Stimulated activated CD4-positive, alpha-beta T cell treated with anti-CD3 and anti-CD28 coated beads, Interleukin-4, amount 100 ng/mL, for 48 hours (primary cell): ENCODE data around the gene CHD5.

Experiments
- DNase-seq, 2 donors: peaks; one replicate each; pipeline ENCODE4 v3.0.0-alpha.2; 2020; ENCODE audit warnings: low read depth in 2 of 2

CHD5 gene

DNA sequence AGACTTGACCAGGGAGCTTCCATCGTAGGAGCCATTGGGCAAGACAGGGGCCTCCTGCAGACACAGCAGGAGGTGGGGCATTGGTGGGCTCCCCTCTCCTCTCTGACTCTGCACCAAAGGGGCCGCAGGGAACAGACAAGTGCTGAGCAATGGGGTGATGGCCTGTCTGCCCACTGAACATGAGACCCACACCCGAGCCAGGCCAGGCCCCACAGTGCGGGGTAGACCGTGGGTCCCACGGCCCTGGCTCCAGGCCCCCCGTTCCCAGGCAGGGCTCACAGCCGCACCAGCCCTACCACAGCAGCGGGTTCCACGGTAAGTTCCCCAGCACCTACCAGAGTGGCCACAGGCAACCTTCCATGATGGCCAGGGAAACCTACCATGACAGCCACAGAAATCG lies 45.9 kb downstream of the CHD5 start:
- no peak for DNase-seq

DNA sequence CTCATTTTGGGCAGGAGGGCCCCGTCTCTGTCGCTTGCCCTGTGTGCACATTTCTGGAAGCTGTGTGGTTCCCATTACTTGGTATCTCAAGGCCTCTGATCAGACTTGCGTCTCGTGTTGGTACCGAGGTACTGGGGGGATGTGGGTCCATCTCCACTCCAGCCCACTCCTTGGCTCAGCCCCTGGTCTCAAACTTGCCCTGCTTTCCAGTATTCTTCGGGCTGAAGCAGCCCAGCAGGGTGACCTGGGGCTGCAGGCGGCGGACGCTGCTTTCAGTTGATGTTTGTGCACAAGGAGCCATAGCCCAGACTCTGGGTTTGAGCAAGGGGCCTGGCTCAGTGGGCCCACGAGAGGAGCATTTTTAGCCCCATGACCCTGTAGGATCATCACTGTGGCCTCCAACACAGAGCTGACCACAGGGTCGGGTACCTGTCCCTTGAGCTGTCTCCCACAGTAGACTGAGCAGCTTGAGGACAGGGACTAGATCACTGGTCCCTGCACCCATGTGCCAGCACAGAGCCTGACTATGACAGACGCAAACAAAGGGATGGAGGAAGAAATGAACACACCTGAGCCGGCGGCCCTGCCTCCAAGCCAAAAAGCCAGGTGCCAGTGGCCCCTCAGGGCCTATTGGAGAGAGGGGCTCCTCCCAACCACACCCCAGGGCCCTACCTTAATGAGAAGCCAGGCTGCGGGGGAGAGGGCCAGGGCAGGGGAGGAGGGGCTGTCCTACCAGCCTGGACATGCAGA lies 46.8 kb downstream of the CHD5 start:
- DNase-seq = no peak

DNA sequence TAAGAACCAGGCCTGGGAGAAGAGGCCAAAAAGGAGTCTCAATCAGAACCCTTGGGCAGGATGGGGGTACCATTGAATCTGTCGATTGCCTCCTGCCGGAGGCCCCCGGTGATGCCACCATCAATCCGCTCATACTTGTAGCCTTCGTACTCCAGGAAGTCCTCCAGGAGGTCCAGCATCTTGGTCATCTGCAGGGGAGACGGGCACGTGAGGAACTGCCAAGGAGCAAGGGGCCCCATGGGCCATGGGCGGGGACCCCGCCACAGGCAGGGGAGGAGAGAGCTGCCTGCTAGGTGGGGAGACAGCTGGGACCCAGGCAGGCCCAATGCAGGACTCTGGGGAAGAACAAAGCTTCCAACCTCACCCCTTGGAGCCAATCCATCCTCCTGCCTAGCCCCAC lies 48.6 kb downstream of the CHD5 start:
- DNase-seq = no peak

DNA sequence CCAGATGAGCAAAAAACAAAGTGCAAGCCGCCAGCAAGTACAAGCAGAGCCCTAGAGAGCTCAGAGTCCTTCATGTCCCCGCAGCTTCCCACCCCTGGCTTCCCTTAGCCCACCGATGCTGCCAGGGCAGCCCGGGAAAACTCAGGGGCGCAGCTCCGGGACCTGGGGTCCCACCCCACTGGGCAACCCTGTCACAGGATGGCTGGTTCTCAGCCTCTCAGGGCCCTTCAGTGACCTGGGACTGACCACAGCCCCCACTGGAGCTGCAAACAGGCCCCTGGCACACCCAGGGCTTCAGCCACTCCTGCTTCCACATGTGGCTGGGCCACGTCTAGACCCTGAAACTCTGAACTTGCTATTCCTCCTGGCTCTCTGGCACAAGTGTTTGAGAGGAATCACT lies 49.5 kb downstream of the CHD5 start:
- no peak for DNase-seq

DNA sequence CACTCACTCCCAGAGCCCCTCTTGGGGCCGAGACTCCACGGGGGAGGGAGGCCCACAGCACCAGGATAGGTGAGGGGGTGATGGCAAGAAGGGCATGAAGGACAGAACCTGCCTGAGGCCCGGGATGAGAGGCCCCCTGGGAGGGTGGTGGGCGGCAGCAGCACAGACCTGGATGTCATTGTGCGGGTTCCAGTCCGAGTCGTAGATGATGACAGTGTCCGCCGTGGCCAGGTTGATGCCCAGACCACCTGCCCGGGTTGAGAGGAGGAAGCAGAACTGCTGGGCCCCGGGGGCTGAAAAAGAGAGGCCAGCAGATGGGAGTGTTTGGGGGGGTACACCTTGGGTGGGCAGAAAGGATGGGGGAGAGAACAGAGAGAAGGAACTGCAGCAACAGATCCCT lies 50.1 kb downstream of the CHD5 start:
- no peak for DNase-seq

DNA sequence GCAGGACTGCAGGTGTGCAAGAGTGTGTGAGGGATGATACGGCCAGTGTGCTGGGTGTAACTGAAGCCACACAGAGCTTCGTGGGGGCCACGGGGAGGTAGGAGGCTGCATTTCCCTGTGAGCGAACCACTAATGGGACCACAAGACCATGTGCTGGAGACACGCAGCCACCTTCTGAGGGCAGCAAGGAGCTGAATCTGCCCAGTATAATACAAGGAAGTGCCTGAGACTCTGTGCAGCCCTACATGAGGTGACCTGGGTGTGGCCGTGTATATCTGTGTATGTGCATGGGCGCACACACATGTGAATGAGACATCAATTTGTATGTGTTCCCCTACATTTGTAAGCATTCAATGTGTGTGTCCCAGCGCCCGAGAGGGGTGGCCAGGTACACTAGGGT lies 50.8 kb downstream of the CHD5 start:
- no peak for DNase-seq

DNA sequence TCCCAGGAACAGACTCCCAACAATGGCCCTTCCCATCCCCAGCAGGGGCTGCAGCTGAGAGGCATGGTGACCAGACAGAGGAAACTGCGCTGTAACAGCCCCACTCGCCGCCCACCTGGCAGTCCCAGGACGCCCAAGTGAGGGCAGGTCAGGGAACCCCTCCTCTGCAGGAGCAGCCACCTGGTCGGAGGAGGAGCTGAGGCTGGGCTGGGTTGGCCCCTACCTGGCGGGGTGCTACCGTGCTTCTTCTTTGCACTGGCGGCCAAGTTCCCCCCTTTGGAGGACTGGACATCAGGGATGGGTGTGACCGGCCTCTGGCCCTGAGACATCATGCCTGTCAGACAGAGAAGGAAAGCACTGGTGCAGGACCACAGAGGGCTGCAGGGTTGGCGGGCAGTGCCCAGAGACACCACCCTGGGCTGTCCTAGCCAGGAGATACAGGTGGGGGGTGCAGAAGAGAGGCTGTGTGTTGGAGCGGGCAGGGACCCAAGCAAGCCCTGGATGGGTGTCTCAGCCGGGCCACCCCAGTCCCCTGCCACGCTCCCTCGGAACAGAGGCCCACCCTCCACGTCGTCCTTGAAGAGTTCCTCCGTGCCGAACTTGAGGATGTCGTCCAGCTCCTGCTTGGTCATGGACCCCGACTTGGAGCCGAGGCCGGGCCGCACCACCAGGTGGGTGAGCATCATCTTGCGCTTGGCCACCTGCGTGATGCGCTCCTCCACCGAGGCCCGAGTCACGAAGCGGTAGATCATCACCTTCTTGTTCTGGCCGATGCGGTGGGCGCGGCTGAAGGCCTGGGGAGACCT lies 51.6 kb downstream of the CHD5 start:
- no peak for DNase-seq

DNA sequence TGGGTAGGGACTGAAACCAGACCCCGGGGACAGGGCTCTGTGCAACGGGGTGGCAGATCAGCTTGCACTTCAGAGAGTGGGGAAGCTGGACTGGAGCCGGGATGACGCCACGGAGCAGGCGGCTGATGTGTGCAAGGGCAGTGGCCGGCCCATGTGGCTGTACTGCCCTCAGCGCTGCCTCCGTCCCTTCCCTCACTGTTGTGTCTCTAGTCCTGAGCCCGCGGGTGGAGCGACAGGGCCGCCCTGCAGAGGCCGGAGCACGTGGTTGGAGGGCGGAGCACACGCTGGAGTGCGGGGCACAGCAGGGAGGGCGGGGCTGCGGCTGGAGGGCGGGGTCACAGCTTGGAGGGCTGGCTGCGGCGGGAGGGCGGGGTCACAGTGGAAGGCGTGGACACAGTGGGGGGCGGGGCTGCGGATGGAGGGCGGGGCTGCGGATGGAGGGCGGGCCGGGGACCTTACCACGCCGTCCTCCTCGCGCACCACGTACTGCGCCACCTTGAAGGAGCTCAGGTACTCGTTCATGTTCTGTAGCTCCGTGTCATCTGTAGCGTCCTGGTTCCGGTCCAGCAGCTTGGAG lies 52.4 kb downstream of the CHD5 start:
- peak; percentile 65 to 87 for DNase-seq

DNA sequence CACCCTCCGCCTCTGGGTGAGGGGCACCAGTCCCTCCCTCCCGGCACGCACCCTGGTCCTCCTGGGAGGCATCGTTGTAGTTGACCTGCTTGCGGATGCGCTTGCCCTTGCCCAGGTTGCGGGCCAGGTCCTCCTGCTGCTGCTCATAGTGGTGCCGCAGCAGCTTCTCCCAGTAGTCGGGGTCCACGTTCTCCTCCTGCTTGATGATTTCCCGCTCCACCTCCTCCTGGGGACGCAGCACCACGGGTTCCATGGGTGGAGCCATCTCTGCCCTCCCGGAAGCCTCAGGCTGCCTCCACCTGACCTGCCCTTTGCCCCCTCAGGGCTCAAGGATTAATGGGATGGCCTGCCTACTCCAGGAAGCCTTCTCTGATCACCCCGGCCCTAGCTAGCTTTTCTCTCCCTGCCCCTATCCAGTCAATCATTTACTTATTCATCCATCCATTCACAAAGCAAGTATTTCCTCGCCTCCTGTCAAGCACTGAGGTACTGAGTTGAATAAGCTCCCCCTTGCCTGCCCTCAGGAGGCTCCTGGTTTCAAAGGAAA lies 53.5 kb downstream of the CHD5 start:
- DNase-seq = no peak

DNA sequence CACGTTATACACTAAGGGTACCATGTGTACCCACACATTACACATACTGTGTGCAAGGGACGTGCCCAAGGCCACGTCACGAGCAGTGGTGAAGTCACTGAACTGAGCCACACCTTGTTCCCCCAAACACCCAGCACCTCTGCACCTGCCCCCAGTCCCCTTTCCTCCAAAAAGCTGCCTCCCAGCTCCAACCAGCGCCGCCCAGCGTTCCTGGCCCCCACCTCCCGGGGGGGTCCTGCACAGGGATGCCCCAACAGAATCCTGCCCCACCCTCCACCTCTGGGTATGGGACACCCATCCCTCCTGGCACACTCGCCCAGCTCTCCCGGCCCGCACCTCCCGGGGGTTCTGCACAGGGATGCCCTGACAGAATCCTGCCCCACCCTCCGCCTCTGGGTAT lies 54.1 kb downstream of the CHD5 start:
- DNase-seq = no peak

DNA sequence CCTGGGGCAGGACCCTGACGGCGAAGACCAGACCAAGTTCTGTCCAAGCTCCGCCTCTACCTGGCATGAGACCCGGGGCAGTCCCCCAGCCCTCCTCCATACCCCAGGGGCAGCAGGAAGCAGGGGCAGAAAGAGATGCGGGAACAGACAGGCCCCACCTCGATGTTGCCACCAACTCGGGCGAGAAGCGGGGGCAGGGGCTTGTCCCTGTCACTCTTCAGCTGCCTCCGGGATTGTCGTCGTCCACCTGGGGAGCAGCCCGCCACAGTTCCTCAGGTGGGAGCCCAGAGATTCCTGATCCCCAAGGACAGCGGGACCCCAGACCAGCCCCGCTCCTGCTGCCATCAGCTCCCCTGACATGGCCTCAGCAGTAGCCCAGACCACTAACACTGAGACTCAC lies 54.8 kb downstream of the CHD5 start:
- no peak for DNase-seq

DNA sequence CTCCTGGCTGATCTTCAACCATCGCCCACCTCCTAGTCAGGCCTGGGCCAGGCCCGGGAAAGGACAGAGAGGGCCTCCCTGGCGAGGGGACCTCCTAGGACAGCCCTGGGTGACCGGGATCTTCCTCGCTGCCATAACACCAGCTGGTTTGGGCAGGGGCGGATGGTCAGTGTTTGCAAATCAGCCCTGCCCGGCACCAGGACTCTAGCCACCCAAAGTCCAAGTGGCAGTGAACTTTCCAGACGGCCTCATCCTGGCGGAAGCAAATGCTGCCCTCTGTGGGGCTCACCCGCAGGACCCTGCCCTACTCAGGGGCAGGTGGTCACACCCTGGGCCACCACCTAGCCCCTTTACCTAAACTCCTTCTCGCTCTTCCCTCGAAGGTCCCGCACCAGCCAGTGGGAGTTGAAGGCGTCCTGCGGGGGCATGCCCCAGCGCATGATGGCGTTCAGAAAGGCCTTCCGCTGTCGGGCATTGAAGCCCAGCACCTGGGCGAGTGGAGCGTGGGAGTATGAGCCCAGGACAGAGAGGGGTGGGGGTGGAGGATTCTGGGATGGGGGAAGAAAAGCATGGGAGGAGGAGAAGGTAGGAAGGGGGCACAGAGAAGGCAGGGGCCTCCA lies 55.3 kb downstream of the CHD5 start:
- no peak for DNase-seq

DNA sequence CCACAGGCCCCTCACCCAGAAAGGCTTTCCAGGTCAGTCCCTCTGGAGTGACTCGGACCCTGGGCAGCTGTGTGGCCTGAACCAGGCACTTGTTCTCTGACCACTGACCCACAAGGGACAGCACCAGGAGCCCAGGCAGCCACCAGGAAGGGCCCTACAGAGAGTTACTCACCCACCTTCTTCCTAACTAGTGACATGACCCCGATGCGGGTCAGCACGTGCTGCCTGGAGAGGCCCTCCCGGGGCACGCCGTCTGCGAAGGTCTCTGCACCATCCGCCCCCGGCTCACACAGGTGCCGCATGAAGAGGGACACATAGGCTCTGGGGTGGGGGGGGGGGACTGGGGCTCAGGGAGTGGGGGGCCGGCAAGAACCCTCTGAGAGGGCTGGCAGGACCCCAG lies 55.8 kb downstream of the CHD5 start:
- DNase-seq = no peak

DNA sequence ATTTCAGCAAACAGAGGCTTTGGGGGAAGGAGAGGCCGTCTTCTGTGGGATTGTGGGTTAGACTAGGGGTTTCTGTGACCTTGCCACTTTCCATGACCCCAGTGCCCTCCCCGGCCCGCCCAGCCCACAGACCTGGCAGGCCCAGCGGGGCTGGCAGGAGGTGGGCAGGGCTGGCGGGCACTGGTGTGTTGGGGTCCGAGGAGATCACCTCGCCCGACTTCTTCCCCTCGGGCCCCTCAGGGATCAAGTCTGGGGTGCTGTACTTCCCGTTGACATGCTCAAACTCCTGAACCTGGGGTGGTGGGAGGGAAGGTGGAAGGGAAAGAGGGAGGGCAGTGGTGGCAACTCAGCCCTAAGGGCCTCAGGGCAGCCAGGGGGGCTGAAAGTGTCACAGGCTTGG lies 56.3 kb downstream of the CHD5 start:
- no peak for DNase-seq

DNA sequence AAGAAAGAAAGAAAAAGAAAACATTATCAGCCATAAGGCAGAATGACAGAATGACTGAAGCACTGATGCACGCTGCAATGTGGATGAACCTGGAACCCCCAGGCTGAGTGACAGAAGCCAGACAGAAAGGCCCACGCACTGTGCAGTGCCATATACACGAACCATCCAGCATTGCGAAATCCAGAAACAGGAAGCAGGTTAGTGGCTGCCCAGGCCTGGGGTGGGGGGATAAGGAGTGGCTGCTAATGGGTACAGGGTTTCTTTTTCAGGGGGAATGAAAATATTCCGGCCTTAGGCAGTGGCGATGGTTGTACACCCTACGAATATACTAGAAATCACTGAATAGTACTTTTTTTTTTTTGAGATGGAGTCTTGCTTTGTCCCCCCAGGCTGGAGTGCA lies 57.0 kb downstream of the CHD5 start:
- DNase-seq = no peak

DNA sequence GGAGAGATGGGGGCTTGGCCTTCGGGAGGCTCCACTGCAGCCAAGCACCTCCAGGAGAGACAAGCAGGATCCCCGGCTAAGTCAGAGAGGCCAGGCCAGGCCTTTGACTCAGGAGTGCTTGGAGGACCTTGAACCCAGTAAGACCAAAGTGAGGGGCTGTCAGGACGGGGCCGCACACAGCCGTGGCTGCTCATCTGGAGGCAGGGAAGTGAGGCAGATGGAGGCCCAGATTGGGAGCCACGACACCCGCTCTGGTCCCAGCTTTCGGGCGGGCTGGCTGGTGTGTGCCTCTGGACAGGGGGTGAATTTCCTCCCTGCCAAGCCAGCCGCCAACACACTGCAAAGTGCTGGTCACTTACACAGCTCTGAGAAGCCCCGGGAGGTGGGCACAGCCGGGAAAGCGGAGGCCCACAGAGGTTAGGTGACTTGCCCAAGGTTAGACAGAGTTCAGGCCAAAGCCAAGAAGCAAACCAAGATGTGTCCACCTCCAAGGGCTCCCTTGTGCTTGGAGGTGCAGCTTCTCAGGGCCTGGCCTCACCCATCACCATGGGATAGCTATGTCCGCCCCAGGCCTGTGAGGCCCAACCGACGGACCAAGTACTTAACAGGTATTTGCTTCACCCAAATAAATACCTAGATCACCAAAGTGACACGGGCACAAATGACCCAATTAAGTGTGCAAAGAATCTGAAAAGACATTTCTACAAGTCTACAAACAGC lies 58.3 kb downstream of the CHD5 start:
- DNase-seq = no peak

DNA sequence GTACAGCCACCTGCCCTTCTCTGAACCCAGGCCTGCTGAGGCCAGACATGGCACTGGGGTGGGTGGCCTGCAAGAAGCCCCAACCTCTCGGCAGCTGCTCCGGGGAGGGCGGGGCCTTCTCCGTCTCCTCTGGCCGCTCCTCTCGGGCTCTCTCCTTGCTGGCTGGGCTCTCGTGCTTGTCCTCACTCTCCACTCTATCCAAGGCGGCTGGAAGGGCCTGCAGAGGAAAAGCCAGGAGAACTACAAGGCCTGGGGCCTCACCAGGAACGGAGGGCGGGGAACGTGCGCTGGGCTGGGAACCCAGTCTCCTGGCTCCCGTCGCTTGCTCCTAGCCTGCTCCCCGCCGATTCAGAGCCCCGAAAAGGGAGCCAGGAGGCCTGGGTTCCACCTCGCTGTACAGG lies 59.1 kb downstream of the CHD5 start:
- DNase-seq = no peak

DNA sequence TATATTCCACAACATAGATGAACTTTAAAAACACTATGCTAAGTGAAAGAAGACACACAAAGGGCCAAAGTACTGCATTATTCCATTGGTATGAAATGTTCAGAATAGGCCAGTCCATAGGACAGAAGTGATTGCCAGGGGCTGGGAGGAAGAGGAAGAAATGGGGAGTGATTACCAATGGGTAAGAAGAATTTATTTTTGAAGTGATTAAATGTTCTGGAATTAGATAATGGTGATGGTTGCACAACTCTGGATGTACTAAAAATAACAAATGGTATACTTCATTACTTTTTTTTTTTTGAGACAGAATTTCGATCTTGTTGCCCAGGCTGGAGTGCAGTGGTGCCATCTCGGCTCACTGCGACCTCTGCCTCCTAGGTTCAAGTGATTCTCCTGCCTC lies 61.7 kb downstream of the CHD5 start:
- no peak for DNase-seq

DNA sequence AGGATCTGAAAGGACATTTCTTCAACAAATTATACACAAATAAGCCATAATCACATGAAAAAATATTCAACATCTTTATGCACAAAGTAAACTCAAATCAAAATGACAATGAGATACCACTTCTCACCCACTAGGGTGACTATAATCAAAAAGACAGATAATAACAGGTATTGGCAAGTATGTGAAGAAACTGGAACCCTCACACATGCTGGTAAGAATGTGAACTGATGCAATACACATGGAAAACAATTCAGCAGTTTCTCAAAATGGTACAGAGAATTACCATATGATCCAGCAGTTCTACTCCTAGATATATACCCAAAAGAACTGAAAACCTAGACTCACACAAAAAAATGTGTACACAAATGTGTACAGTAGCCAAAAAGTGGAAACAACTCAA lies 62.5 kb downstream of the CHD5 start:
- no peak for DNase-seq

DNA sequence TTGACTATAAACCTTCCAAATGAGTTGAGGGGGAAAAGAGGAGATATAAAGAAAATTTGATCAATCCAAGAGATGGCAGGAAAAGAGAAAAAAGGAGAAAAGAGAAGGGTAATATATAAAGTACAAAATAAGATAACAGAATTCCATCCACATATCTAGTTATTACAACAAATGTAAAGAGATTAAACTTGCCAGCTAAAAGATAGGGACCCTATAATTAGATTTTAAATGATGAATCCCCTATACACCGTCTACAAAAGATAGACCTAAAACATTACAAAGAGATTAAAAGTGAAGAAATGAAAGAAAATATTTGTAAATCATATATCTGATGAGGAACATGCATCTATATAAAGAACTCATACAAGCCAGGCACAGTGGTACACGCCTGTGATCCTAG lies 63.1 kb downstream of the CHD5 start:
- DNase-seq = no peak

DNA sequence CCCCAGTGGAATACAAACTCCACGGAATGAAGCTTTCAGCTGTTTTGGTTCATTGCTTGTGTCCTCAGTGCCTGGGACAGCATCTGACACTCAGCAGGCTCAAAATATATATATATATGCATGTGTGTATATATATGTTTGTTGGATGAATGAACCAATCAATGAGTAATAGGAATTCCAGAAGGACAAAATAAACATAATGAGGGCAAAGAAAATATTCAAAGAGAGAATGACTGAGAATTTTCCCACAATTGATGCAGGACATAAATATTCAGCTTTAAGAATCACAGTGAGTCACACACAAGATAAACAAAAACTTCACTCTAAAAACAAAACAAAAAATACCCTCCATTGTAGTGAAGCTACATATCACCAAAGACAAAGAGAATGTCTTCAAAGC lies 64.0 kb downstream of the CHD5 start:
- DNase-seq = no peak

DNA sequence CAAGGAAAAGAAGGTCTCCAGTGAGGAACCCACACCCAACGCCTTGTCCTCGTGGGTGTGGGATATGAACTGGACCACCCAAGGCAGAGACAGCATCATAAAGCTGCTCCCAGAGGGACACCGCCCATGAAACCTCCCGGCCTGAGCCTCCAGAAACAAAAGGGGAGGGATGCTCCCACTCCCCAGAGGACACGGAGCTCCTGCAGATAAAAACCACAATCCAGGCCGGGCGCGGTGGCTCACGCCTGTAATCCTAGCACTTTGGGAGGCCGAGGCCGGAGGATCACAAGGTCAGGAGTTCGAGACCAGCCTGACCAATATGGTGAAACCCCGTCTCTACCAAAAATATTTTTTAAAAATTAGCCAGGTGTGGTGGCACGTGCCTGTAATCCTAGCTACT lies 66.4 kb downstream of the CHD5 start:
- DNase-seq = no peak
